H9 (cell line): ENCODE results near the gene H6PD. TPM values are rescaled to one million over a fixed set of nuclear protein-coding genes. Genes with fewer than 3 reads are reported as not detected.

ENCODE experiments used
- DNase-seq: peaks from one replicate; pipeline ENCODE4 v3.0.0-alpha.2; 2017
- H2AFZ ChIP-seq: one replicate; pipeline ENCODE4 v1.6.1; 2013; ENCODE audit warnings: mild to moderate bottlenecking, low read length, control low read depth, moderate library complexity
- H2AK5ac ChIP-seq: 2 replicates; pipeline ENCODE4 v1.6.1; 2013; ENCODE audit warnings: low read length, control low read depth, mixed read lengths; ENCODE audit not compliant: insufficient read length
- H2BK120ac ChIP-seq: one replicate; pipeline ENCODE4 v1.6.1; 2013; ENCODE audit warnings: low read depth, mild to moderate bottlenecking, low read length, control low read depth, inconsistent platforms; ENCODE audit not compliant: poor library complexity, severe bottlenecking
- H2BK12ac ChIP-seq: 2 replicates; pipeline ENCODE4 v1.6.1; 2013; ENCODE audit warnings: low read length, control low read depth, mixed read lengths, low read depth; ENCODE audit not compliant: insufficient read length
- H2BK15ac ChIP-seq: 2 replicates; pipeline ENCODE4 v1.6.1; 2013; ENCODE audit warnings: low read depth, low read length, control low read depth
- H2BK20ac ChIP-seq: one replicate; pipeline ENCODE4 v1.6.1; 2013; ENCODE audit warnings: low read depth, mild to moderate bottlenecking, low read length, control low read depth, inconsistent platforms; ENCODE audit not compliant: poor library complexity, severe bottlenecking
- H2BK5ac ChIP-seq: 2 replicates; pipeline ENCODE4 v1.6.1; 2013; ENCODE audit warnings: low read length, control low read depth, mixed read lengths; ENCODE audit not compliant: insufficient read length
- H3K14ac ChIP-seq: 2 replicates; pipeline ENCODE4 v1.6.1; 2013; ENCODE audit warnings: low read length, control low read depth; ENCODE audit not compliant: insufficient read depth
- H3K18ac ChIP-seq: 2 replicates; pipeline ENCODE4 v1.6.1; 2013; ENCODE audit warnings: low read depth, mild to moderate bottlenecking, mixed read lengths, low read length, control low read depth; ENCODE audit not compliant: insufficient read length
- H3K23ac ChIP-seq: 2 replicates; pipeline ENCODE4 v1.6.1; 2013; ENCODE audit warnings: low read length, control low read depth, mixed read lengths, low read depth; ENCODE audit not compliant: insufficient read length
- H3K23me2 ChIP-seq: 2 replicates; pipeline ENCODE4 v1.6.1; 2013; ENCODE audit warnings: low read depth, mild to moderate bottlenecking, mixed read lengths, low read length, control low read depth; ENCODE audit not compliant: insufficient read length, poor library complexity, severe bottlenecking
- H3K27ac ChIP-seq: 2 replicates; pipeline ENCODE4 v1.5.1; 2013; ENCODE audit warnings: low read length, control low read depth, mixed read lengths, low read depth; ENCODE audit not compliant: insufficient read length
- H3K27me3 ChIP-seq: 2 replicates; pipeline ENCODE4 v1.6.1; 2013; ENCODE audit warnings: low read length, control low read depth, inconsistent platforms; ENCODE audit not compliant: insufficient read depth
- H3K4ac ChIP-seq: 2 replicates; pipeline ENCODE4 v1.6.1; 2013; ENCODE audit warnings: low read depth, mild to moderate bottlenecking, control low read depth, inconsistent platforms, low read length, moderate library complexity
- H3K4me1 ChIP-seq: 2 replicates; pipeline ENCODE4 v1.6.1; 2013; ENCODE audit warnings: low read length, control low read depth, inconsistent platforms; ENCODE audit not compliant: insufficient read depth
- H3K4me2 ChIP-seq: 2 replicates; pipeline ENCODE4 v1.6.1; 2013; ENCODE audit warnings: low read length, control low read depth, mixed read lengths; ENCODE audit not compliant: insufficient read length, insufficient read depth
- H3K56ac ChIP-seq: 2 replicates; pipeline ENCODE4 v1.6.1; 2013; ENCODE audit warnings: low read depth, mild to moderate bottlenecking, mixed read lengths, low read length, control low read depth; ENCODE audit not compliant: insufficient read length
- H3K79me1 ChIP-seq: 2 replicates; pipeline ENCODE4 v1.6.1; 2013; ENCODE audit warnings: low read depth, mild to moderate bottlenecking, moderate library complexity, low read length, control low read depth, inconsistent platforms; ENCODE audit not compliant: insufficient read depth, poor library complexity, severe bottlenecking
- H3K79me2 ChIP-seq: 2 replicates; pipeline ENCODE4 v1.6.1; 2013; ENCODE audit warnings: low read length, control low read depth, inconsistent platforms; ENCODE audit not compliant: insufficient read depth
- H3K9ac ChIP-seq: 2 replicates; pipeline ENCODE4 v1.6.1; 2013; ENCODE audit warnings: low read length, control low read depth, mixed read lengths; ENCODE audit not compliant: insufficient read length; ENCODE audit errors: extremely low read depth
- H3K9me3 ChIP-seq: one replicate; pipeline ENCODE4 v1.6.1; 2013; ENCODE audit warnings: low read depth, low read length, inconsistent platforms; ENCODE audit not compliant: control insufficient read depth
- H3T11ph ChIP-seq: one replicate; pipeline ENCODE4 v1.6.1; 2013; ENCODE audit warnings: mild to moderate bottlenecking, low read length, control low read depth, inconsistent platforms
- H4K20me1 ChIP-seq: one replicate; pipeline ENCODE4 v1.6.1; 2013; ENCODE audit not compliant: control insufficient read depth, insufficient read length, insufficient read depth
- H4K5ac ChIP-seq: 2 replicates; pipeline ENCODE4 v1.6.1; 2013; ENCODE audit warnings: low read depth, mild to moderate bottlenecking, mixed read lengths, low read length, control low read depth; ENCODE audit not compliant: insufficient read length
- H4K8ac ChIP-seq: replicated peaks from 2 replicates; pipeline ENCODE4 v1.6.1; 2013; ENCODE audit warnings: low read length, control low read depth, mixed read lengths, low read depth; ENCODE audit not compliant: insufficient read length
- H4K91ac ChIP-seq: 2 replicates; pipeline ENCODE4 v1.6.1; 2013; ENCODE audit warnings: low read depth, mild to moderate bottlenecking, moderate library complexity, mixed read lengths, low read length, control low read depth; ENCODE audit not compliant: insufficient read length
- H3K27ac Mint-ChIP-seq, 3 experiments: 2 replicates in 2 of 3; 3 replicates in 1 of 3; pipeline ENCODE4 v1.8.0; 2020 to 2021; ENCODE audit warnings: mixed read lengths in 3 of 3, mild to moderate bottlenecking in 1 of 3, moderate library complexity in 1 of 3
- H3K27me3 Mint-ChIP-seq: 2 replicates; pipeline ENCODE4 v1.8.0; 2021; ENCODE audit warnings: low read depth, mild to moderate bottlenecking, moderate library complexity, mixed read lengths
- H3K36me3 Mint-ChIP-seq, 3 experiments: 2 replicates in 2 of 3; 3 replicates in 1 of 3; pipeline ENCODE4 v1.8.0; 2020 to 2021; ENCODE audit warnings: low read depth in 3 of 3, mixed read lengths in 3 of 3; ENCODE audit not compliant: insufficient read depth in 1 of 3
- H3K4me1 Mint-ChIP-seq, 2 experiments: 2 replicates each; pipeline ENCODE4 v1.8.0; 2020; ENCODE audit warnings: mixed read lengths in 2 of 2
- H3K4me3 Mint-ChIP-seq, 2 experiments: 2 replicates in 1 of 2; 3 replicates in 1 of 2; pipeline ENCODE4 v1.8.0; 2020 to 2021; ENCODE audit warnings: mild to moderate bottlenecking in 2 of 2, mixed read lengths in 2 of 2, moderate library complexity in 1 of 2
- H3K9me3 Mint-ChIP-seq, 2 experiments: 2 replicates in 1 of 2; 3 replicates in 1 of 2; pipeline ENCODE4 v1.8.0; 2020; ENCODE audit warnings: mild to moderate bottlenecking in 2 of 2, mixed read lengths in 2 of 2, moderate library complexity in 1 of 2
- WGBS: extraction: QIAGEN DNeasy Blood & Tissue Kit; methylation state at CpG from one replicate; pipeline ENCODE4 v1.1.7; 2013; ENCODE audit warnings: missing lambda C conversion rate, low lambda C conversion rate, mixed read lengths; ENCODE audit not compliant: insufficient read length; ENCODE audit errors: extremely low coverage; 5-methylcytosine and 5-hydroxymethylcytosine counted together
- total RNA-seq: library from RNA; stranded (reverse); gene quantifications from 2 replicates; pipeline ENCODE4 v1.2.1, GENCODE V29; 2021
- TF ChIP-seq, protein P1 (sequence below): fragments of 200-600 bp; sonication (generic); conservative IDR thresholded peaks from 3 replicates; pipeline ENCODE4 v1.8.0; 2021; ENCODE audit warnings: antibody characterized with exemption, mild to moderate bottlenecking

The H6PD gene
- total RNA-seq, 1 experiment from 2014 or later, result 7.9 TPM

- no peaks in the 10 kb centered on the region for H3K79me1 ChIP-seq
- no peak overlapping the region for H3K27ac ChIP-seq
Observed at GRCh38 chr1:9269721-9270120, 35.1 kb downstream of the H6PD start.

More at GRCh38 chr1:9269721-9270120, 35.1 kb downstream of the H6PD start:
- Histone ChIP-seq H2AK5ac (no peak overlapping the region), H4K20me1 (no peaks in the 10 kb centered on the region), H4K91ac (no peak overlapping the region), H3K18ac (no peak overlapping the region), H2BK20ac (no peak overlapping the region), H3K23ac (no peak overlapping the region), H2BK120ac (no peak overlapping the region), H3K9ac (no peak overlapping the region), H2BK12ac (no peak overlapping the region), H3K14ac (no peak overlapping the region), H3K4me2 (no peak overlapping the region), H3K27me3 (no peaks in the 10 kb centered on the region), H3T11ph (no peak overlapping the region), H3K9me3 (no peaks in the 10 kb centered on the region), H2AFZ (no peak overlapping the region), H3K4me1 (no peaks in the 10 kb centered on the region), H2BK15ac (no peak overlapping the region), H4K5ac (no peak overlapping the region), H3K23me2 (no peaks in the 10 kb centered on the region), H3K79me2 (no peaks in the 10 kb centered on the region), H4K8ac (no peak overlapping the region), H3K56ac (no peak overlapping the region), H3K4ac (no peak overlapping the region), H2BK5ac (no peak overlapping the region)
- Mint-ChIP-seq H3K4me3 (peak overlapping the region in 1 of 2 experiments; percentile 23; a peak in 1 of 5 replicates), H3K9me3 (no peaks in the 10 kb centered on the region), H3K4me1 (peaks cover 16 to 34% of the 10 kb centered on the region in 2 experiments), H3K36me3 (0 out of 7 replicates have a peak, but pooled peaks cover 0 to 2% (median 0%) of the 10 kb centered on the region in 3 experiments), H3K27ac (no peak overlapping the region), H3K27me3 (peaks cover 3% of the 10 kb centered on the region)
- TF ChIP-seq, protein P1, sequence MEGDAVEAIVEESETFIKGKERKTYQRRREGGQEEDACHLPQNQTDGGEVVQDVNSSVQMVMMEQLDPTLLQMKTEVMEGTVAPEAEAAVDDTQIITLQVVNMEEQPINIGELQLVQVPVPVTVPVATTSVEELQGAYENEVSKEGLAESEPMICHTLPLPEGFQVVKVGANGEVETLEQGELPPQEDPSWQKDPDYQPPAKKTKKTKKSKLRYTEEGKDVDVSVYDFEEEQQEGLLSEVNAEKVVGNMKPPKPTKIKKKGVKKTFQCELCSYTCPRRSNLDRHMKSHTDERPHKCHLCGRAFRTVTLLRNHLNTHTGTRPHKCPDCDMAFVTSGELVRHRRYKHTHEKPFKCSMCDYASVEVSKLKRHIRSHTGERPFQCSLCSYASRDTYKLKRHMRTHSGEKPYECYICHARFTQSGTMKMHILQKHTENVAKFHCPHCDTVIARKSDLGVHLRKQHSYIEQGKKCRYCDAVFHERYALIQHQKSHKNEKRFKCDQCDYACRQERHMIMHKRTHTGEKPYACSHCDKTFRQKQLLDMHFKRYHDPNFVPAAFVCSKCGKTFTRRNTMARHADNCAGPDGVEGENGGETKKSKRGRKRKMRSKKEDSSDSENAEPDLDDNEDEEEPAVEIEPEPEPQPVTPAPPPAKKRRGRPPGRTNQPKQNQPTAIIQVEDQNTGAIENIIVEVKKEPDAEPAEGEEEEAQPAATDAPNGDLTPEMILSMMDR, result no peak
- WGBS, result no CpG with 5 or more reads among the region's 12 CpGs
- no peak for DNase-seq
